Testis (tissue), 3 donors: ENCODE measurements around the gene PCDHGA1. TPM values are rescaled to one million over a fixed set of nuclear protein-coding genes. Genes with fewer than 3 reads are reported as not detected.
A peak's percentile ranks its signal among the peaks of the same experiment; 100 is the strongest.

ENCODE experiments used
- DNase-seq: peaks from one replicate; pipeline ENCODE4 v3.0.0-alpha.2; 2019
- H3K27ac ChIP-seq, 2 donors: fragments of 200-600 bp; sonication (generic); one replicate each; pipeline ENCODE4 v1.5.1; 2019
- H3K27me3 ChIP-seq: fragments of 200-600 bp; sonication (generic); one replicate; pipeline ENCODE4 v1.5.1; 2019
- H3K36me3 ChIP-seq: fragments of 200-600 bp; sonication (generic); one replicate; pipeline ENCODE4 v1.5.1; 2017; ENCODE audit warnings: low read depth; ENCODE audit errors: missing control alignments
- H3K4me1 ChIP-seq: fragments of 200-600 bp; sonication (generic); one replicate; pipeline ENCODE4 v1.5.1; 2019
- H3K4me3 ChIP-seq, 2 donors: fragments of 200-600 bp; sonication (generic); one replicate each; pipeline ENCODE4 v1.5.1; 2017 to 2019
- H3K9me3 ChIP-seq: fragments of 200-600 bp; sonication (generic); one replicate; pipeline ENCODE4 v1.5.1; 2017
- POLR2A ChIP-seq: fragments of 450-650 bp; IDR thresholded peaks from one replicate; pipeline ENCODE4 v1.6.1; 2017; ENCODE audit warnings: antibody characterized with exemption, mild to moderate bottlenecking, moderate library complexity
- WGBS, 2 donors: methylation state at CpG; one replicate each; pipeline ENCODE4 v1.1.5; 2018; 5-methylcytosine and 5-hydroxymethylcytosine counted together
- intact Hi-C: fragments of 100-400 bp; cut with DNase I; formaldehyde crosslinking; loops from one replicate; pipeline ENCODE4 v1.15.1; 2023; ENCODE audit warnings: low total_unique reads
- polyA plus RNA-seq: library from polyadenylated mRNA; stranded (reverse); fragments of 350-450 nt; fragmentation: Illumina TruSeq; extraction: RNeasy Lipid Tissue Mini Kit (QIAGEN cat#74804); gene quantifications from one replicate; pipeline ENCODE4 v1.2.3, GENCODE V29; 2014; ENCODE audit warnings: low read depth, low replicate concordance; ENCODE audit not compliant: insufficient read depth
- total RNA-seq, 2 donors: library from RNA; depleted of rRNA; stranded (reverse); fragments of >200 nt; gene quantifications; one replicate each; pipeline ENCODE4 v1.2.3, GENCODE V29; 2016
- TF ChIP-seq, protein P1 (sequence below), 3 experiments: fragments of 450-650 bp in 2 of 3; fragments of 200-600 bp in 1 of 3; sonication (generic) in 1 of 3; IDR thresholded peaks; one replicate each; pipeline ENCODE4 v1.5.1; 2016 to 2019; ENCODE audit warnings: antibody characterized with exemption in 3 of 3, mild to moderate bottlenecking in 2 of 3, moderate library complexity in 1 of 3

PCDHGA1 gene
- total and polyA plus RNA-seq, 3 donors from 2014 or later = 1.6 to 13.1 (median 8.7) TPM

DNA sequence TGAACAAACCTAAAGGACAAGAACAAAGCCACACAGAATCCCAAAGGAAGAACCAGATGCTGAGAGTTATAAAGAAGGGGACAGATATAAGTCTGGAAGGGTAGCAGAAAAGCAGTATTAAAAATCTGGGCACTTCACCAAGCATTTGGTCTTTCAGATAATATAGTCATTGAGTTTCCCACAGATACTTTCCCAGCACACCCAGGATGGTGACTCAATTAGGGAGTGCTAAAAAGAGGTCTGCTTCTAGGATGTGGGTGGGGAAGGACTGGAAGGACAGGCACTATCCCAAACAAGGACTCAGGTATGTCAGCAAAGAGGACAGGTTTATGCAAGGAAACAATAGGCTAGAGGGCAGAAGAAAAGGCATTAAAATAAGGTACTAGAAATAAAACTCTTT is 229.1 kb downstream of the PCDHGA1 start:
- no peak for DNase-seq
- H3K36me3 ChIP-seq = no peaks in the 10 kb centered on the region
- intact Hi-C loops = no loop called here
- H3K27me3 ChIP-seq = no peaks in the 10 kb centered on the region
- TF ChIP-seq POLR2A = no peak
- TF ChIP-seq, protein P1, sequence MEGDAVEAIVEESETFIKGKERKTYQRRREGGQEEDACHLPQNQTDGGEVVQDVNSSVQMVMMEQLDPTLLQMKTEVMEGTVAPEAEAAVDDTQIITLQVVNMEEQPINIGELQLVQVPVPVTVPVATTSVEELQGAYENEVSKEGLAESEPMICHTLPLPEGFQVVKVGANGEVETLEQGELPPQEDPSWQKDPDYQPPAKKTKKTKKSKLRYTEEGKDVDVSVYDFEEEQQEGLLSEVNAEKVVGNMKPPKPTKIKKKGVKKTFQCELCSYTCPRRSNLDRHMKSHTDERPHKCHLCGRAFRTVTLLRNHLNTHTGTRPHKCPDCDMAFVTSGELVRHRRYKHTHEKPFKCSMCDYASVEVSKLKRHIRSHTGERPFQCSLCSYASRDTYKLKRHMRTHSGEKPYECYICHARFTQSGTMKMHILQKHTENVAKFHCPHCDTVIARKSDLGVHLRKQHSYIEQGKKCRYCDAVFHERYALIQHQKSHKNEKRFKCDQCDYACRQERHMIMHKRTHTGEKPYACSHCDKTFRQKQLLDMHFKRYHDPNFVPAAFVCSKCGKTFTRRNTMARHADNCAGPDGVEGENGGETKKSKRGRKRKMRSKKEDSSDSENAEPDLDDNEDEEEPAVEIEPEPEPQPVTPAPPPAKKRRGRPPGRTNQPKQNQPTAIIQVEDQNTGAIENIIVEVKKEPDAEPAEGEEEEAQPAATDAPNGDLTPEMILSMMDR (IDR thresholded peaks at IDR 0.05) = no peak
- peak overlapping the region in 1 of 2 donors; percentile 92 for H3K27ac ChIP-seq
- no peak overlapping the region for H3K4me3 ChIP-seq
- H3K4me1 ChIP-seq = no peaks in the 10 kb centered on the region
- H3K9me3 ChIP-seq = no peaks in the 10 kb centered on the region

DNA sequence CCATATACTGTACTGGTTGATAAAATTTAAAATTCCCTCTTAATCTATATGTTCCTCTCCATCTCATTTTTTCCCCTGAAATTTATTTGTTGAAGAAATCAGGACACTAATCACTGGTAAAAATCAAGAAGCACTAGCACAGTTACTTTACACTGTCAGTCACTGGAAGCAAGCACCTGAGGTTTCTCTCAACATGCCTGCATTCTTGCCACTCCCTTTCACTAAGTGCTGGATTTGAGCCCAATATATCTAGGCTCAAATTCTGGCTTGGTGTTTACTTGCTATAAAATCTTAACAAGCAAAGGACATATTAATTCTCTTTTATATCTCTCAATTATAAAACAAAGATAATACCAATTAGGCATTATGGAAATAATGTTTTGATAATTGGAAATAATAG is 229.8 kb downstream of the PCDHGA1 start:
- Histone ChIP-seq H3K27ac (peak overlapping the region; percentile 81 to 92), H3K4me3 (no peak overlapping the region), H3K36me3 (no peaks in the 10 kb centered on the region), H3K27me3 (no peaks in the 10 kb centered on the region), H3K9me3 (no peaks in the 10 kb centered on the region), H3K4me1 (no peaks in the 10 kb centered on the region)
- TF ChIP-seq POLR2A = no peak
- TF ChIP-seq, protein P1 (IDR thresholded peaks at IDR 0.05) = no peak
- no peak for DNase-seq
- intact Hi-C loops = no loop called here

DNA sequence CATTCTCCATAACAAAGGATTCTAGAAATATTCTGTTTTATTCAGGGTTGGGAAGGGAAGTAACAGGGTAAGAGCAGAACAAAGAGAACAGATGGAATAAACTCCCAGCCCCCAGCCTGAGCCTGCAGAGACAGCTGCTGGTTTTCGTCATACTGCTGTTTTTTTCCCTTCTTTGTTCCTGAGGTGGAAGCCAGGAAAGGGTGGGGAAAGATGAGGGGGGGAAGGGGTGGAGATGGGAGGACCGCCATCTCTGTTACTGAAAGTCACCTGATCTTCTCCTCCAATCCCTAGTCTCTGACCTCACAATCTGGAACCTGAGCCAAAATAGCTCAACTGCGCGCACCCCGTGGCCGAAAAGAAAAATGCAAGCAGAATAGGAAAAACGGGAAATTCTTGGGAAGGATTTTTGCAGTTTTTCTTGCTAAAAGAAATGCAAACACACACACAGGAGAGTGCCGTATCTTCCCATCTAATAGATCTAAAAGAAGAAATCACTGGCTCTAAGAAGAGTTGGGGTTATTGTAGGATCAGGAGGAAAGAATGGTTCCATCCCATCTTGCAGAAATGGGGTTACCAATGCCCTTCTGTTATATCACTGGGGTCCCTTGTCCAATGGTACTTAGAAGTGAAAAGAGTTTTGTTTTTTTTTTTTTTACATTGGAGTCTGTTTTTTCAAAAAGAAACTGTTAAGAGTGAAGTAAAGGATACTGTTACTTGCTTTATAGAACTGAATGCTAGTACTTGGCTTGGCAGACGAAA is 230.6 kb downstream of the PCDHGA1 start:
- WGBS, 2 donors = 11 to 14% methylated on average over 9 of the region's 9 CpGs
- no peaks in the 10 kb centered on the region for H3K9me3 ChIP-seq
- H3K4me1 ChIP-seq = no peaks in the 10 kb centered on the region
- intact Hi-C loops = no loop called here
- peak overlapping the region; percentile 81 to 92 for H3K27ac ChIP-seq
- TF ChIP-seq, protein P1 (IDR thresholded peaks at IDR 0.05) = peak; percentile 89 to 99 (median 95)
- no peak for TF ChIP-seq POLR2A
- H3K36me3 ChIP-seq = no peaks in the 10 kb centered on the region
- DNase-seq = peak; percentile 92
- no peak overlapping the region for H3K4me3 ChIP-seq
- H3K27me3 ChIP-seq = no peaks in the 10 kb centered on the region

Other genes starting within 250 kb of the PCDHGA1 start
Only the 30 nearest of the 38 such genes appear.
- gene PCDHB8, start 152.7 kb upstream of the PCDHGA1 start, total RNA-seq = 1 to 10 TPM; 3.8 to 4.3 TPM
- gene PCDHB8, start 152.7 kb upstream of the PCDHGA1 start, polyA plus RNA-seq = 2.1 TPM
- gene PCDHB16, start 148.1 kb upstream of the PCDHGA1 start, total RNA-seq = 1 to 10 TPM; 2.6 to 3.3 TPM
- 1.9 TPM for gene PCDHB16, start 148.1 kb upstream of the PCDHGA1 start, polyA plus RNA-seq
- 1 to 10 TPM; 5.7 to 8.7 TPM for gene PCDHB9, start 143.4 kb upstream of the PCDHGA1 start, total RNA-seq
- 4.8 TPM for gene PCDHB9, start 143.4 kb upstream of the PCDHGA1 start, polyA plus RNA-seq
- gene PCDHB10, start 138.2 kb upstream of the PCDHGA1 start, total RNA-seq = 1 to 10 TPM; 4.0 to 4.9 TPM
- 1.5 TPM for gene PCDHB10, start 138.2 kb upstream of the PCDHGA1 start, polyA plus RNA-seq
- 1 to 10 TPM; 4.0 to 4.2 TPM for gene PCDHB11, start 130.9 kb upstream of the PCDHGA1 start, total RNA-seq
- gene PCDHB11, start 130.9 kb upstream of the PCDHGA1 start, polyA plus RNA-seq = 0.63 TPM
- gene PCDHB12, start 121.8 kb upstream of the PCDHGA1 start, total RNA-seq = 1 to 10 TPM; 6.1 to 6.5 TPM
- gene PCDHB12, start 121.8 kb upstream of the PCDHGA1 start, polyA plus RNA-seq = 1.4 TPM
- 1 to 10 TPM; 8.6 to 9.3 TPM for gene PCDHB13, start 116.6 kb upstream of the PCDHGA1 start, total RNA-seq
- 2.6 TPM for gene PCDHB13, start 116.6 kb upstream of the PCDHGA1 start, polyA plus RNA-seq
- gene PCDHB14, start 107.2 kb upstream of the PCDHGA1 start, total RNA-seq = 1 to 10 TPM; 7.9 to 8.0 TPM
- 2.7 TPM for gene PCDHB14, start 107.2 kb upstream of the PCDHGA1 start, polyA plus RNA-seq
- gene PCDHB15, start 85.1 kb upstream of the PCDHGA1 start, total RNA-seq = 10 to 100 TPM; 22.1 to 27.6 TPM
- gene PCDHB15, start 85.1 kb upstream of the PCDHGA1 start, polyA plus RNA-seq = 10.3 TPM
- gene SLC25A2, start 26.5 kb upstream of the PCDHGA1 start, total RNA-seq = 1 to 10 TPM; 4.0 to 4.4 TPM
- 15.9 TPM for gene SLC25A2, start 26.5 kb upstream of the PCDHGA1 start, polyA plus RNA-seq
- gene TAF7, start 9.7 kb upstream of the PCDHGA1 start, total RNA-seq = 100 to 1,000 TPM; 112 to 131 TPM
- 137 TPM for gene TAF7, start 9.7 kb upstream of the PCDHGA1 start, polyA plus RNA-seq
- 10 to 100 TPM; 19.4 to 31.0 TPM for gene PCDHGA2, start 8.2 kb downstream of the PCDHGA1 start, total RNA-seq
- 5.6 TPM for gene PCDHGA2, start 8.2 kb downstream of the PCDHGA1 start, polyA plus RNA-seq
- 10 to 100 TPM; 19.3 to 31.8 TPM for gene PCDHGA3, start 13.3 kb downstream of the PCDHGA1 start, total RNA-seq
- 4.4 TPM for gene PCDHGA3, start 13.3 kb downstream of the PCDHGA1 start, polyA plus RNA-seq
- gene PCDHGB1, start 19.6 kb downstream of the PCDHGA1 start, total RNA-seq = 10 to 100 TPM; 12.5 to 16.4 TPM
- gene PCDHGB1, start 19.6 kb downstream of the PCDHGA1 start, polyA plus RNA-seq = 0.92 TPM
- gene PCDHGA4, start 24.5 kb downstream of the PCDHGA1 start, total RNA-seq = 10 to 100 TPM; 14.2 to 21.0 TPM
- gene PCDHGA4, start 24.5 kb downstream of the PCDHGA1 start, polyA plus RNA-seq = 1.9 TPM
- 10 to 100 TPM; 16.6 to 20.4 TPM for gene PCDHGB2, start 29.5 kb downstream of the PCDHGA1 start, total RNA-seq
- gene PCDHGB2, start 29.5 kb downstream of the PCDHGA1 start, polyA plus RNA-seq = 1.5 TPM
- gene PCDHGA5, start 33.6 kb downstream of the PCDHGA1 start, total RNA-seq = 10 to 100 TPM in 1 of 2 donors, 1 to 10 TPM in 1; 9.4 to 12.2 TPM
- gene PCDHGA5, start 33.6 kb downstream of the PCDHGA1 start, polyA plus RNA-seq = 1.5 TPM
- gene PCDHGB3, start 39.7 kb downstream of the PCDHGA1 start, total RNA-seq = 10 to 100 TPM; 11.3 to 17.1 TPM
- 0.74 TPM for gene PCDHGB3, start 39.7 kb downstream of the PCDHGA1 start, polyA plus RNA-seq
- 10 to 100 TPM in 1 of 2 donors, 1 to 10 TPM in 1; 9.7 to 13.4 TPM for gene PCDHGA6, start 43.4 kb downstream of the PCDHGA1 start, total RNA-seq
- gene PCDHGA6, start 43.4 kb downstream of the PCDHGA1 start, polyA plus RNA-seq = 1.8 TPM
- gene PCDHGA7, start 52.2 kb downstream of the PCDHGA1 start, total RNA-seq = 10 to 100 TPM; 11.1 to 12.7 TPM
- gene PCDHGA7, start 52.2 kb downstream of the PCDHGA1 start, polyA plus RNA-seq = 1.6 TPM
- gene PCDHGB4, start 57.2 kb downstream of the PCDHGA1 start, total RNA-seq = 10 to 100 TPM; 11.3 to 13.3 TPM
- gene PCDHGB4, start 57.2 kb downstream of the PCDHGA1 start, polyA plus RNA-seq = 1.0 TPM
- 1 to 10 TPM; 8.2 TPM for gene PCDHGA8, start 62.1 kb downstream of the PCDHGA1 start, total RNA-seq
- gene PCDHGA8, start 62.1 kb downstream of the PCDHGA1 start, polyA plus RNA-seq = 0.15 TPM
- 10 to 100 TPM; 28.3 to 36.4 TPM for gene PCDHGB5, start 67.4 kb downstream of the PCDHGA1 start, total RNA-seq
- gene PCDHGB5, start 67.4 kb downstream of the PCDHGA1 start, polyA plus RNA-seq = 4.5 TPM
- gene PCDHGA9, start 72.3 kb downstream of the PCDHGA1 start, total RNA-seq = 10 to 100 TPM; 13.0 to 13.1 TPM
- 1.1 TPM for gene PCDHGA9, start 72.3 kb downstream of the PCDHGA1 start, polyA plus RNA-seq
- gene PCDHGB6, start 77.5 kb downstream of the PCDHGA1 start, total RNA-seq = 10 to 100 TPM in 1 of 2 donors, 1 to 10 TPM in 1; 9.9 to 12.6 TPM
- 2.1 TPM for gene PCDHGB6, start 77.5 kb downstream of the PCDHGA1 start, polyA plus RNA-seq
- gene PCDHGA10, start 82.5 kb downstream of the PCDHGA1 start, total RNA-seq = 10 to 100 TPM; 11.3 to 11.7 TPM
- 1.2 TPM for gene PCDHGA10, start 82.5 kb downstream of the PCDHGA1 start, polyA plus RNA-seq
- gene PCDHGB7, start 87.2 kb downstream of the PCDHGA1 start, total RNA-seq = 10 to 100 TPM; 15.3 to 18.1 TPM
- gene PCDHGB7, start 87.2 kb downstream of the PCDHGA1 start, polyA plus RNA-seq = 6.6 TPM
- gene PCDHGA11, start 90.5 kb downstream of the PCDHGA1 start, total RNA-seq = 1 to 10 TPM; 8.4 to 9.1 TPM
- 0.83 TPM for gene PCDHGA11, start 90.5 kb downstream of the PCDHGA1 start, polyA plus RNA-seq
- gene PCDHGA12, start 100.0 kb downstream of the PCDHGA1 start, total RNA-seq = 10 to 100 TPM; 10.3 to 11.3 TPM
- 2.7 TPM for gene PCDHGA12, start 100.0 kb downstream of the PCDHGA1 start, polyA plus RNA-seq
- gene PCDHGC3, start 145.5 kb downstream of the PCDHGA1 start, total RNA-seq = 10 to 100 TPM; 14.5 to 29.4 TPM
- 61.1 TPM for gene PCDHGC3, start 145.5 kb downstream of the PCDHGA1 start, polyA plus RNA-seq